Measurements from ENCODE around the gene ZNF25.
"Not testable (repeated sequence)": the region's sequence is repeated elsewhere in the genome, so short reads cannot be mapped to it uniquely, and the experiment has no call there.

The ZNF25 gene

DNA sequence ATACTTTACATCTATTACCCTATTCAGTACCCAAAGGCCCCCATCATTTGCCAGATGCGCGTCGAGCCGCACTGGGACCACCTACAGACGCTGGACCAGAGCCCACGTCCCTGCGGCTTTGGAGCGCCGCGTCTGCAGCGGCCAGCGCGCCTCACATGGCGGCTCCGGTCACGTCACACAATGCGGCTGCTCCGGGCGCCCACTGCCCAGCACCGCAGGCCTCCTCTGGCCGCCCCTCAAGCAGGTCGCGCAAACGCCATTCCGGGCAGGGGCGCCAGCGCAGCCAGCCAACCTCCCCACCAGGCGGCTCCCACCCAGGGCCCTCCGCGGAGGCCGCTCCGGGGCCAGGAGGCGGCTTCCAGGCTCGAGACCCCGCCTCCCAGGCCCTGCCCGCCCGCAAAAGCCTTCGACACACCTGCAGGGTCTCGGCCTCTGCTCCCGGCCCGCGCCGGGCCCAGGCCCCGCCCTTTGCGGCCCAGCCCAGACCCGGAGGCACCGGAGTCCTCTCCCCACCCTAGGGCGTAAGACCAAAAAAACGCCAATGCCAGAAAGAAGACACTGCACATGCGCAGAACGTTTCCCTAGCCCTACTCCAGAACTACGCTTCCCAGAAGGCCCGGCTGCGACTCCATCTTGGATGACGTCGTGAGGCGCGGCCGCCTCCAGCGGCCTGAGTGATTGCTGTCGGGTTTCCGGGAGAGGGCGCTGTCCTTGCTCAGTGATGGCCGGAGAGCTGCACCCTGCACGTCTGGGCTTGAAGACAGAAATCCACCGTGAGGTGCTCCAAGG is at the start of gene ZNF25:
TSS of gene ZNF25 (minus strand) at position 557 of the 789 bp plus-strand sequence. CDS start 4,925 bp downstream, outside the sequence.
- peak; percentile 90 to 96 for DNase-seq (ENCODE audit: low read depth in 2 of 2)

DNA sequence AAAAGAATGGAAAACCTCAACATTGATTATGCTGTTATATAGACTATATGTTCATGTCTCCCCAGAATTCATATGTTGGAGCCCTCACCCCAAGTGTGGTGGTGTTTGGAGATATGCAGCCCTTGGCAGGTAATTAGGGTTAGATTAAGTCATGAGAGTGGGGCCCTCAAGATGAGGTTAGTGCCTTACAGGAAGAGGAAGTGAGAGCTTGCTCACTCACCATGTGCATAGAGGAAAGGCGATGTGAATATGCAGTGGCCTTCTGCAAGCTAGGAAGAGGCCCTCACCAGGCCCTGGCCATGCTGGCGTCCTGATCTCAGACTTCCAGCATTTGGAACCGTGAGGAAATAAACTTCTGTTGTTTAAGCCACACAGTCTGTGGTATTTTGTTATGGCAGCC is 48.8 kb upstream of the ZNF25 start:
- DNase-seq (ENCODE audit: low read depth in 2 of 2): no peak

DNA sequence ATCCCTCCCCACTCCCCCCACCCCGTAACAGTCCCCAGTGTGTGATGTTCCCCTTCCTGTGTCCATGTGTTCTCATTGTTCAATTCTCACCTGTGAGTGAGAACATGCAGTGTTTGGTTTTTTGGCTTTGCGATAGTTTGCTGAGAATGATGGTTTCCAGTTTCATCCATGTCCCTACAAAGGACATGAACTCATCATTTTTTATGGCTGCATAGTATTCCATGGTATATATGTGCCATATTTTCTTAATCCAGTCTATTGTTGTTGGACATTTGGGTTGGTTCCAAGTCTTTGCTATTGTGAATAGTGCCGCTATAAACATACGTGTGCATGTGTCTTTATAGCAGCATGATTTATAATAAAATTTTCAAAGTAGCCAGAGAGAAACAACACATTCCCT is 42.7 kb upstream of the ZNF25 start:
- not testable (repeated sequence) for DNase-seq (ENCODE audit: low read depth in 2 of 2)

DNA sequence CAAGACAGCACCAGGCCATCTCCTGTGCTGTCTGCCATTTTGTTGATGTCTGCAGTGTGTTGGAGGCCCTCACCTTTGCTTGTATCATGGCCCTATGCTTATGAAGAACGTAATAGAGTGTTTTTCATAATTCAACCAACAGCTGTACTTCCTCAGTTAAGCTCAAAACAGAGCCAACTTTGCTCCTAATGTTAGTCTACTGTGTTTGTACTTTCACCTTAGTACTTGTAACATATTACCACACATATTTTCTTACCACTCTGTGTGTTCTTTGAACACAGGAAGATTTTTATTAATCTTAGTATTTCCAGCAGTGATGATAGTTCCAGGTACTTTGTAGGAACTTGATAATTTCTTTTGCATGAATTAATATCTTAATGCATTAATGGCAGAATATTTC is 39.9 kb upstream of the ZNF25 start:
- no peak for DNase-seq (ENCODE audit: low read depth in 2 of 2)

DNA sequence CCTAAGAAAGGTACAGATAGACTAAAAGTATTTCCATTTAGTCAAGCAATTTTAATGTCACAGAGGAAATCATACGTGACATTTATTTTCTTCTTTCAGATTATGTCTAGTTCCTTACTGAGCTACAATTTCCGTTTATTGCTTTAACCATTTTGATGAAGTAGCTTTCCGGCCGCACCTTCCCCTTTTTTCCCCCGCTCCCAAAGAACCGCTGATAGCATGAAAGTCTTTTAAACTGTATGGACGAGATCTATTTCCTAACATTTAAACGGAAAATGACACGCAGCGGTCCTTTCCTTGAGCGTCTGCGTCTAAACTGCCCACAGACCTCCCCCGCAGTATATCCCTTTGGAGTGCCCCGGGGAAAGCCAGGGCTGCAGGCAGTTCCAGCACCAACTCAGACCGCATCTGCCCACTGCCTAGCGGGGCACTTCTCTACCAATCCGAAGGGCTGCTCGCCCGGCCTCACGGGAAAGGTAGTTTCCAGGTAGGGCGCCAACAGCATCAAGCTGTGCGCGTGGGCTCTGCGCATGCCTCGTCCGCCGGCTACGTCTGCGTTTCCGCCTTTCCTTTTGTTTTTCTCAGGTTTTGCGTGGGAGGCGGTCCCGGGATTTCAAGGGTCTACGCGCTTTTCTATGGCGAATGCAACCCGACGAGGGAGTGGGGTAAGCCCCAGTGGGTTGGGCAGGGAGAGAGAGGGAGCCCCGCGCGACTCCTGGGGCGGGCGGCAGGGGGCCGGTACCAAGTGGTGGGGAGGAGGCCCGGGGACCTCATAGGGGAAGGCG is 33.9 kb upstream of the ZNF25 start, which contains the start of gene ZNF33A:
TSS of gene ZNF33A (plus strand) at position 557 of the 785 bp plus-strand sequence. CDS start 1,667 bp downstream, outside the sequence.
- DNase-seq (ENCODE audit: low read depth in 2 of 2): peak; percentile 78 to 81

DNA sequence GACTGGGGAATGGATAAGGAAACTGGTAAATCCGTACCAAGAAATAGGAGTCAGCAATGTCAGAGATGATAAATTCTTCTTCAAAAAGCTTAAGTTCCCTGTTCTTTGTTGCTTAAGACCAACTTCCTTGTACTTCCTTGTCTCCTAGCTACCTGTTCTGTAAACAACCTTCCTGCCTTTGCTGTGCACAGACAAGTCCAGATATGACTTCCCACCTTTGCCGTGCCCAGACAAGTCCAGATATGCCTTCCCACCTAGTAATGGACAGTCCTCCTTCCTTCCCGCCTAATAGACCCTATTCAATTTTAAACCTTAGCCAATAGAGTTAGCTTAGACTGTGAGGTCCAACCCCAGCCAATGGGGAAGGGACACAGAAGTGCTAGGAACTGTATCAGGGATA is 31.5 kb upstream of the ZNF25 start:
- DNase-seq (ENCODE audit: low read depth in 2 of 2): no peak

DNA sequence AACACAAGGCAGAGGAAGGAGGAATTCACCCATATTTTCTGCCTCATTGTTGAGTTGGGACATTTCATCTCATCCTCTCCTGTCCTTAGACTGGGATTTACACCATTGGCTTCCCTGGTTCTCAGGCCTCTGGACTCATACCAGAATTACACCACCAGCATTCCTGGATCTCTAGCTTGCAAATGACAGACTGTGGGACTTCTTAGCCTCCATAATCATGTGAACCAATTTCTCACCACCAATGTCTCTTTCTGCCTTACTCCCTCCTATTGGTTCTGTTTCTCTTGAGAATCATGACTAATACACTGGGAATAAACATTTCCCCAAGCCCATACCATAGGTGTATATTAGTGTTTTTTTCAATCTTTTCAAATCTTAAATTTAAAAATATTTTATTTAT is 31.1 kb upstream of the ZNF25 start:
- DNase-seq (ENCODE audit: low read depth in 2 of 2): no peak

DNA sequence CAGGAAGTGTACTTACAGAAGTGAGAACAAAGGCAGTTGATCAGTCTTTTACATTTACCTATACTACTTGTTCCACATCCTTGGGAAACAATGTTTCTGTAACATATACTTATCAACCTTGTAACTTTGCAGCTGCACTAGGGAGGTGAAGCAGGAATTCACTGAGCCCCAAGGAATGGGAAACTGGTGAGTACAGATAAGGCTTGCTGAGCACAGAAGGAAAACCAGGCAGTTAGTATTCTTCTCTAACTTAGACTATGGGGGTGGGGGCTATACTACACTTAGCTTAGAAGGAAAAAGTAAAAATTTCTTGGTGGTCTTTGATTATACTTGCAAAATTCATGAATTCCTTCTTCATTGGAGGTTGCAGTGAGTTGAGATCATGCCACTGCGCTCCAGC is 27.1 kb upstream of the ZNF25 start:
- DNase-seq (ENCODE audit: low read depth in 2 of 2): no peak

DNA sequence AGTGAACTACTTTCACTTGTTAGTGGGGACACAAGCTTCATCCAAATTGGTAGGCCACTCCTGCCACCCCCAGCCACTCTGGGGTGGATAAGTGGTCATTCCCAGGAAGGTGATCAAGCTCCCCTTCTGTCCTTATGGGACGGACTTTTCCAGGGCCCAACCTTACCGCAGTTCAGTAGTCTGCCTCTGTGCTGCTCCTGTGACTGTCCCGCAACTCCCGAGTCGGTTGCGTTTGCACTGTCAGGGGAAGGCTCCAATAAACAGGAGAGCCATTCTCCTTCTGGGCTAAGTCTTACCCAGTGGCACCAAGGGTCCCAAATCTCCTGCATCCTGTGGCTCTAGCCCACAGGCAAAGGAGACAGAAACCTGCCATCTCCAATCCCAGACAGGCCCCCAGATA is 26.6 kb upstream of the ZNF25 start:
- no peak for DNase-seq (ENCODE audit: low read depth in 2 of 2)

DNA sequence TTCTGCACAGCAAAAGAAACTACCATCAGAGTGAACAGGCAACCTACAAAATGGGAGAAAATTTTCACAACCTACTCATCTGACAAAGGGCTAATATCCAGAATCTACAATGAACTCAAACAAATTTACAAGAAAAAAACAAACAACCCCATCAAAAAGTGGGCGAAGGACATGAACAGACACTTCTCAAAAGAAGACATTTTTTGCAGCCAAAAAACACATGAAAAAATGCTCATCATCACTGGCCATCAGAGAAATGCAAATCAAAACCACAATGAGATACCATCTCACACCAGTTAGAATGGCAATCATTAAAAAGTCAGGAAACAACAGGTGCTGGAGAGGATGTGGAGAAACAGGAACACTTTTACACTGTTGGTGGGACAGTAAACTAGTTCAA is 24.0 kb upstream of the ZNF25 start:
- DNase-seq (ENCODE audit: low read depth in 2 of 2): not testable (repeated sequence)

DNA sequence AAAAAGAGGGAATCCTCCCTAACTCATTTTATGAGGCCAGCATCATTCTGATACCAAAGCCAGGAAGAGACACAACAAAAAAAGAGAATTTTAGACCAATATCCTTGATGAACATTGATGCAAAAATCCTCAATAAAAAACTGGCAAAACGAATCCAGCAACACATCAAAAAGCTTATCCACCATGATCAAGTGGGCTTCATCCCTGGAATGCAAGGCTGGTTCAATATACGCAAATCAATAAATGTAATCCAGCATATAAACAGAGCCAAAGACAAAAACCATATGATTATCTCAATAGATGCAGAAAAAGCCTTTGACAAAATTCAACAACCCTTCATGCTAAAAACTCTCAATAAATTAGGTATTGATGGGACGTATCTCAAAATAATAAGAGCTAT is 22.5 kb upstream of the ZNF25 start:
- DNase-seq (ENCODE audit: low read depth in 2 of 2): not testable (repeated sequence)

DNA sequence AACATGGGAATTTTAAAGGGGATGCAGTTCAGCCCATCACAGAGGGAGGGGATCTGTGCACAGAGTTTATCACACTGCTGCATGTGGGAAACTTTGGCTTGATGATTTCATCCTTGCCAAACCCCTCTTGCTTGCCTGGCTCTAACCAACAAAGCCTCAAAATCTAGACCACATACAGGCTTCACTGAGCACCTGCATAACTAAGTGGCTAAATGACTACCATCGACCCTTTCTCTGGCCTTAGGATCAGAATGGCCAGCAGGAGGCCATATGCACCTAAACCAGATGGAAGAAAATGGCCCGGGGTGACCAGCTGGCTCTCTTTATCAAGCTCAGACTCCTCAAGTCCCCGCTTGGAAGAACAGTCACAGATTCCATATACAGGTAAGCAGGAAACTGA is 15.6 kb upstream of the ZNF25 start:
- no peak for DNase-seq (ENCODE audit: low read depth in 2 of 2)

DNA sequence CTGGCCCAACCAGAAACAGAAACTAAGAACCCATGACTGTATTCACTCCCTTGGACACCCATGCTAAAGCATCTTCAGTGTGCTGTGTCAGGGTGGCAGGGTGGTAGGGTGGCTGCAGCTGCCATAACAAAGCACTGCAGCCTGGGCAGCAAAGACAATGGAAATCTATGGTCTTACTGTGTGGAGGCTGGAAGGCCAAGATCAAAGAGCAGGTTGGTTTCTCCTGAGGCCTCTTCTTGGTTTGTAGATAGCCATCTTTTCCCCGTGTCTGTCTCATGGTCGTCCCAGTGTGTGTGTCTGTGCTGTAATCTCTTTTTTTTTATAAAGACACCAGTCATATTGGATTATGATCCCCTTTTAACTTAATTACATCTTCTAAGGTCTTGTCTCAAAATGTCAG is 15.2 kb upstream of the ZNF25 start:
- DNase-seq (ENCODE audit: low read depth in 2 of 2): no peak

DNA sequence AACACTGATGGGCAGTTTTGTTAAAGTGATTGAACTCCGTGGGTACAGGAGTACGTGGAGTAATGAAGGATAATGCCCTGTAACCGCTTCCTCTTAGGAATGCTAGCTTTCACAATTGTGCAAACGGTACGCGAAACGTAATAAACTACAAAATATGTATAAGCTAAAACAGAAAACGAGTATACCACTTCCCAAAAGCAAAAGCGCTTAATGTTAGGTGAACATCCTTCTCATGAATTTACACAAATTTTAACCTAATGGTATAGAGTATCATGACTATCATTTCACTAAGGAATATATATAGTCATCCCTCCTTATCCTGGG is 395 bp upstream of the ZNF25 start:
- no peak for DNase-seq (ENCODE audit: low read depth in 2 of 2)

DNA sequence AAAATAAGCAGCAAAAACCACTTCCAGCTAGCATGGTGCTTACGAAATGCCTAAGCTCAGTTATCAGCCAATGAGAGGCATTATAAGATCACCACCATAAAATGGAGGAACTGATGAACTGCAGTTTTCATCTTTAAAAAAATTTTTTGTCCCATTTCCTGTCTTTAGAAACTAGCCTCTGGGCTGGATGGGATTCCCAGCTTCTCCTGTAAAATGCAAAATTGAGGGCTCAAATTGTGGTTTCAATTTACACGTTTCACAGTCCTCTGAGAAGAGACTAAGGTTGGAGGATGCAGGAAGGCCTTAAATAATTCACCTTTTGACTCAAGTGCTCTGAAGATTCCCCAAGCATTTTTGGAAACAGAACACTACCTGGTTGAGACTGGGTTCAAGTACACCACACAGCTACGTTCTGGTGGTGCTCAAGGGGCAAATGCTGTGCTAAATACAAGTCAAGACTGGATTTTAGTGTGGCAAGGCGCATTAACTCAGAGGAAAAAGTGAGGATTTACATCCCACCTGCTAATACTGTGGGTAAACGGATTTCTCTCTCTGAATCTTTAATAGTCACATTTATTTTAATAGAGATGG is 951 bp downstream of the ZNF25 start:
- DNase-seq (ENCODE audit: low read depth in 2 of 2): no peak

DNA sequence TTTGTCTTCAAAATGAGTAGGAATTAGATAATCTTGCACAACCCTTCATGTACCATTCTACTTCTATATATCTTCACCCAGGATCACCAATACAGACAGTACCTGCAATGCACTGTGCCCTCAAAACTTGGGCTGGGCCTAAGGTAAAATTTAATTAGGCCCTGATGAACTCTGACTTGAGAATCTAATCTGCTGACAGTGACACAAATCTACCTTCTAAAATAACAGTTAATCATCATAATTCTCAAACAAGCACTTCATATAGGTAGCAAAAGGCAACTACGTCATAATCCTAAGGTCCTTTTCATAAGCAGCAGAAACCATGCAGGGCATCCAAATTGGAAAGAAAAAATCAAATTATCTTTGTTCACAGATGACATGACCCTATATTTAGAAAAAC is 4.1 kb downstream of the ZNF25 start:
- DNase-seq (ENCODE audit: low read depth in 2 of 2): no peak

DNA sequence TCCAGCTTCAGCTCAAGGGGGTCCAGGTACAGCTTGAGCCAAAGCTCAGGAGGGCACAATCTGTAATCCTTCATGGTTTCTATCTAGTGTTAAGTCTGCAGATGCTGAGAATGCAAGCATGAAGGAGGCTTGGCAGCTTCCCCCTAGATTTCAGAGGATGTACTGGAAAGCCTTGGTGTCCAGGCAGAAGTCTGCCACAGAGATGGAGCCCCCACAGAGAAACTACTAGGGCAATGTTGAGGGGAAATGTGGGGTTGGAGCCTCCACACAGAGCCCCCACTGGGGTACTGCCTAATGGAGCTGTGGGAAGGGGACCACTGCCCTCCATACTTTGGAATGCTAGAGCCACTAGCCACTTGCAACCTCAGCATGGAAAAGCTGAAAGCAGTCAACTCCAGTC is 11.4 kb downstream of the ZNF25 start:
- no peak for DNase-seq (ENCODE audit: low read depth in 2 of 2)

DNA sequence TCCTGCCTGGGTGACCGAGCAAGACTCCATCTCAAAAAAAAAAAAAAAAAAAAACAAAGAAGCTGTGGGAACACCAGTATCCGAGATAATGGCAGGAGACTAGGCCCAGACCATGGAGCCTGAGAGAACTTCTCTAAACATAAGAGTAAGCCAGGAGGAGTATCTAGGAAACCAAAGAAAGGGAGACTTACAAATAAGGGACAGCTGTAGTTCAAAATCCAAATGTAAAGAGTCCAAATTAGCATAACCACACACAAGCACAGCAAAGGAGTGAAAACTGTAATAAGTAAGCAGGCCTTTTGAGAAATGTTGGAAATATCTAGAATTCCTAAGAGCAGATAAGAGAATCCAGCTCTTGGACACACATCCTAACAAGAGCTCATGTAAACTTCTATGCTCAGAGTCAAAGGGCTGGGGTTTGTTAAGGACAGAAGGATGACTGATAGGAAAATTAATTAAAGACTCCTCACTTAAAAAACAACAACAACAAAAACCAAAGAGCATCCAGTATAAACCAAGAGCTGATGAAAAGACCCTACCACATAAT is 15.8 kb downstream of the ZNF25 start:
- DNase-seq (ENCODE audit: low read depth in 2 of 2): no peak

DNA sequence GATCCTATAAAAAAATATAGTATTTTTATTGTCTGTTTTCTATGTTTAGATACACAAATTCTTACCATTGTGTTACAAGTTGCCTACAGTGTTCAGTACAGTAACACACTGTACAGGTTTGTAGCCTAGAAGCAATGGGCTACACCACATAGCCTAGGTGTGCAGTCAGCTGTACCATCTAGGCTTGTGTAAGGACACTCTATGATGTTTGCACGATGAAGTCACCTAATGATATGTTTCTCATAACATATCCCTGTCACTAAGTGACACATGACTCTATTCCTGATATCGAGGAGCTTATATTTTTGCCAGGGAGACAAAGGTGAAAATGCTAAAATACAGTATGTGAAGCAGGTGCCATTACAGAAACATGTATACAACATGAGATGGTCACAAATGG is 18.6 kb downstream of the ZNF25 start:
- DNase-seq (ENCODE audit: low read depth in 2 of 2): no peak

DNA sequence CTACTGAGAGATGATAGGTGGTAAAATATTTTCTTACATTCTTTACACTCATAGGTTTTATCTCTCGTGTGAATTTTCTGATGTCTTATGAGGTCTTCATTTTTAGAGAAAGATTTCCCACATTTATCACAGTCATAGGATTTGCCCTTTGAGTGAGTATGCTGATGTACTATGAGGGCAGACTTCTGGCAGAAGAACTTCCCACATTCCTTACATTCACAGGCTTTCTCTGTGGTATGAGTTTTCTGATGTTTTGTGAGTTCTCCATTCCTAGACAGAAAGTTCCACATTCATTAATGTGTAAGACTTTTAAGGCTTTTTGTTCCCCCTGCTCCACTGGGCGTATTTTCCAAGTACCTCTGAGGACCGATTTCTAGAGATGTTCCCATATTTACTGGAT is 23.5 kb downstream of the ZNF25 start:
- no peak for DNase-seq (ENCODE audit: low read depth in 2 of 2)

DNA sequence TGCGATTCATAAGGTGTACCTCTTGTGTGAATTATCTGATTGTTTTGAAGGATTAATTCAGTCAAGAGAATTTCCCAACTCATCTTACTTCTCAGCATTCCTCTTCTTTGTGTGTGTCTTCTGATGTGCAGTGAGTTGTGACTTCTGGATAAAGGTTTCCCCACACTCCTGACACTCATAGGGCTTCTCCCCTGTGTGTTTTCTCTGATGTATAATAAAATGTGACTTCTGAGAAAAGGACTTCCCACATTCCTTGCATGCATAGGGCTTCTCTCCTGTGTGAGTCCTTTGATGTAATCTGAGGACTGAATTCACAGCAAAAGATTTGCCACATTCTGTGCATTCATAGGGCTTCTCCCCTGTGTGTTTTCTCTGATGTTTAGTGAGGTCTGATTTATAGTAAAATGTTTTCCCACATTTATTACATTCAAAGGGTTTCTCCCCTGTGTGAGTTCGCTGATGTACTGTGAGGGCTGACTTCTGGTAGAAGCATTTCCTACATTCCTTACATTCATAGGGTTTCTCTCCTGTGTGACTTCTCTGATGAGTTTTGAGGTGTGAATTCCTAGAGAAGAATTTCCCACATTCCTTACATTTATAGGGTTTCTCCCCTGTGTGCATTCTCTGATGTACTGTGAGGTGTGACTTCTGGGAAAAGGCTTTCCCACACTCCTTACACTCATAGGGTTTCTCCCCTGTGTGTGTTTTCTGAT is 24.2 kb downstream of the ZNF25 start:
- no peak for DNase-seq (ENCODE audit: low read depth in 2 of 2)

DNA sequence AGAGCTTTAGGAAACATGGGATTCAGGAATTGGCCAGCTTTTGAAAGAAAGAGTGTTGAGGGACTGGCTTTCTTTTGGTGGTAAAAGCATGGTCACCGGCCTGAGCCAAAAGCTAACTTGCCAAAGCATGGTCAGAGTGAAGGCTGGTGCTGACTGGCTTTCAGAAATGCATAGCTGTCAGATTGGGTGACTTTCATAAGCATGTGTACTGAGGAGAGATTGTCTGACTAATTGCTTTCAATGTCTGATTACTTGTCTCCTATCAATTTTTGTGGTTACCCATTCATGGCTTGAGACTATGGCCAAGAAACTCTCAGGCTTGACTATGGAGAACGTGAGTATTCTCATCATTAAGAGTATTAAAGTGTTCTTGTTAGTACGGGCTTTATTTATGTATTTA is 28.2 kb downstream of the ZNF25 start:
- DNase-seq (ENCODE audit: low read depth in 2 of 2): no peak

All from stimulated activated CD8-positive, alpha-beta memory T cell treated with anti-CD3 and anti-CD28 coated beads, Interleukin-7, amount 100 ng/mL, for 1 hour (primary cell).